ENCODE measurements around the gene PTPRE.

- no peak for TF ChIP-seq ZNF274 (IDR thresholded peaks at IDR 0.05; ENCODE audit: low read depth, low read length)
- no peak for TF ChIP-seq YY1 (IDR thresholded peaks at IDR 0.05; ENCODE audit: insufficient read depth, insufficient read length)
- TF ChIP-seq SUZ12 (IDR thresholded peaks at IDR 0.05; ENCODE audit: extremely low read depth, insufficient read depth, insufficient read length): no peak
These were observed 163.3 kb downstream of the PTPRE start for GRCh38 chr10:128070161-128070560.
